Common myeloid progenitor, CD34-positive (primary cell): ENCODE results near the gene SENP6.
"Not testable (repeated sequence)": the region's sequence is repeated elsewhere in the genome, so short reads cannot be mapped to it uniquely, and the experiment has no call there.

Experiments used
- CTCF ChIA-PET: fragments of 350-600 bp; sonication (Branson Sonifier 250); formaldehyde crosslinking; loops from one replicate; lab custom pipeline; 2021; ENCODE audit warnings: antibody characterized with exemption; lab: Charles Lee
- POLR2A ChIA-PET: fragments of 350-600 bp; sonication (Branson Sonifier 250); formaldehyde crosslinking; loops from one replicate; lab custom pipeline; 2021; ENCODE audit warnings: antibody characterized with exemption; lab: Charles Lee
- DNase-seq, 3 donors: peaks; one replicate each; pipeline versions ENCODE4 v3.0.0 to v3.0.0-alpha.2; 2013
- H3K27ac ChIP-seq, 2 experiments: 1 replicate in 1 of 2; 2 replicates in 1 of 2; pipeline ENCODE4 v1.7.0; 2013; ENCODE audit warnings: inconsistent platforms in 2 of 2, low read length in 2 of 2, mild to moderate bottlenecking in 2 of 2, low read depth in 1 of 2, moderate library complexity in 1 of 2; ENCODE audit not compliant: severe bottlenecking in 2 of 2, insufficient read depth in 1 of 2, poor library complexity in 1 of 2
- H3K27me3 ChIP-seq, 5 experiments: replicated peaks in 2 of 5; 1 replicate in 3 of 5; 2 replicates in 2 of 5; pipeline versions ENCODE4 v1.6.1 to v1.7.0; 2013; ENCODE audit warnings: low read length in 4 of 5, mild to moderate bottlenecking in 2 of 5, moderate library complexity in 2 of 5, inconsistent platforms in 1 of 5; ENCODE audit not compliant: insufficient read depth in 5 of 5, control insufficient read depth in 4 of 5
- H3K36me3 ChIP-seq, 4 experiments: 1 replicate in 2 of 4; 2 replicates in 2 of 4; pipeline versions ENCODE4 v1.6.1 to v1.7.0; 2013; ENCODE audit warnings: low read length in 3 of 4, control low read depth in 1 of 4, mild to moderate bottlenecking in 1 of 4; ENCODE audit not compliant: control insufficient read depth in 4 of 4, insufficient read depth in 4 of 4
- H3K4me1 ChIP-seq, 4 experiments: 1 replicate in 3 of 4; 2 replicates in 1 of 4; pipeline versions ENCODE4 v1.6.1 to v1.7.1; 2013; ENCODE audit warnings: low read length in 3 of 4, mild to moderate bottlenecking in 3 of 4, control low read depth in 1 of 4, inconsistent platforms in 1 of 4, moderate library complexity in 1 of 4; ENCODE audit not compliant: control insufficient read depth in 4 of 4, insufficient read depth in 4 of 4; ENCODE audit errors: control extremely low read depth in 1 of 4
- H3K4me3 ChIP-seq, 7 experiments: 1 replicate in 4 of 7; 2 replicates in 3 of 7; pipeline versions ENCODE4 v1.5.1 to v1.7.0; 2013; ENCODE audit warnings: mild to moderate bottlenecking in 7 of 7, low read length in 6 of 7, moderate library complexity in 6 of 7, inconsistent platforms in 2 of 7, low read depth in 2 of 7, control low read depth in 1 of 7; ENCODE audit not compliant: insufficient read depth in 4 of 7, control insufficient read depth in 1 of 7; ENCODE audit errors: extremely low read depth in 1 of 7
- H3K9me3 ChIP-seq, 5 experiments: 1 replicate in 4 of 5; 2 replicates in 1 of 5; pipeline versions ENCODE4 v1.6.1 to v1.7.1; 2013; ENCODE audit warnings: low read length in 4 of 5, mild to moderate bottlenecking in 2 of 5, inconsistent platforms in 1 of 5, low read depth in 1 of 5, moderate library complexity in 1 of 5; ENCODE audit not compliant: control insufficient read depth in 4 of 5, insufficient read depth in 2 of 5; ENCODE audit errors: control extremely low read depth in 1 of 5
- WGBS: methylation state at CpG from one replicate; pipeline ENCODE4 v1.1.5; 2013; ENCODE audit not compliant: insufficient coverage; 5-methylcytosine and 5-hydroxymethylcytosine counted together

Gene SENP6

GRCh38 chr6:75708334-75708733 is 106.7 kb downstream of the SENP6 start:
- H3K4me3 ChIP-seq, POLR2A ChIA-PET, H3K27me3 ChIP-seq, H3K27ac ChIP-seq, H3K9me3 ChIP-seq, H3K4me1 ChIP-seq, DNase-seq: not testable (repeated sequence)
- peaks cover 9 to 64% (median 29%) of the 10 kb centered on the region in 4 experiments for H3K36me3 ChIP-seq
- 97% methylated on average over 4 of the region's 4 CpGs for WGBS
- CTCF ChIA-PET = interaction anchor here (3.3 kb wide), 1 partner anchor 9 kb away, joined by 12 read pairs; no protein-coding TSS in a partner anchor

GRCh38 chr6:75711173-75711572 is 109.5 kb downstream of the SENP6 start:
- DNase-seq = no peak
- ChIA-PET POLR2A (no interaction called here), CTCF (interaction anchor here (1.3 kb wide), 1 partner anchor 20 kb away, joined by 3 read pairs; no protein-coding TSS in a partner anchor)
- Histone ChIP-seq H3K9me3 (no peaks in the 10 kb centered on the region), H3K4me3 (no peak overlapping the region), H3K27ac (no peak overlapping the region), H3K36me3 (peaks cover 14 to 75% (median 42%) of the 10 kb centered on the region in 4 experiments), H3K27me3 (no peaks in the 10 kb centered on the region), H3K4me1 (no peaks in the 10 kb centered on the region)
- no CpG with 5 or more reads among the region's 2 CpGs for WGBS

GRCh38 chr6:75719133-75719532 is 117.5 kb downstream of the SENP6 start:
- ChIA-PET POLR2A (no interaction called here), CTCF (no interaction called here)
- H3K27me3 ChIP-seq = no peaks in the 10 kb centered on the region
- H3K4me3 ChIP-seq = no peak overlapping the region
- peaks cover 5 to 23% (median 15%) of the 10 kb centered on the region in 4 experiments for H3K36me3 ChIP-seq
- WGBS = 94% methylated on average over 3 of the region's 3 CpGs
- H3K9me3 ChIP-seq = no peaks in the 10 kb centered on the region
- DNase-seq = no peak
- H3K27ac ChIP-seq = no peak overlapping the region
- H3K4me1 ChIP-seq = no peaks in the 10 kb centered on the region

- WGBS = no CpG with 5 or more reads among the region's 2 CpGs
- Histone ChIP-seq H3K27ac (no peak overlapping the region), H3K36me3 (no peaks in the 10 kb centered on the region), H3K4me1 (no peaks in the 10 kb centered on the region), H3K27me3 (no peaks in the 10 kb centered on the region), H3K4me3 (no peak overlapping the region), H3K9me3 (no peaks in the 10 kb centered on the region)
- ChIA-PET POLR2A (no interaction called here), CTCF (no interaction called here)
- no peak for DNase-seq
Measured at GRCh38 chr6:75723382-75723781, 121.7 kb downstream of the SENP6 start.

GRCh38 chr6:75727206-75727605 is 125.5 kb downstream of the SENP6 start:
- no peak overlapping the region for H3K4me3 ChIP-seq
- CTCF ChIA-PET = no interaction called here
- WGBS = no CpG with 5 or more reads among the region's 2 CpGs
- no peaks in the 10 kb centered on the region for H3K4me1 ChIP-seq
- no peak overlapping the region for H3K27ac ChIP-seq
- H3K27me3 ChIP-seq = no peaks in the 10 kb centered on the region
- POLR2A ChIA-PET = no interaction called here
- DNase-seq = no peak
- no peaks in the 10 kb centered on the region for H3K9me3 ChIP-seq
- H3K36me3 ChIP-seq = no peaks in the 10 kb centered on the region

- 100% methylated on average over 1 of the region's 8 CpGs for WGBS
- POLR2A ChIA-PET, H3K27ac ChIP-seq, DNase-seq, H3K4me3 ChIP-seq, H3K9me3 ChIP-seq, CTCF ChIA-PET, H3K4me1 ChIP-seq, H3K36me3 ChIP-seq, H3K27me3 ChIP-seq: not testable (repeated sequence)
Measured at GRCh38 chr6:75731029-75731428, 129.3 kb downstream of the SENP6 start.

- Histone ChIP-seq H3K36me3 (no peaks in the 10 kb centered on the region), H3K9me3 (no peaks in the 10 kb centered on the region), H3K27me3 (peaks cover 0 to 2% (median 0%) of the 10 kb centered on the region in 5 experiments), H3K4me1 (no peaks in the 10 kb centered on the region), H3K4me3 (no peak overlapping the region), H3K27ac (no peak overlapping the region)
- DNase-seq = no peak
- ChIA-PET CTCF (no interaction called here), POLR2A (no interaction called here)
- no CpG with 5 or more reads among the region's 1 CpG for WGBS
Measured at GRCh38 chr6:75735491-75736186, 134.0 kb downstream of the SENP6 start.
